VCaP (cell line): ENCODE results near the gene FNDC3B.

ENCODE experiments used
- H3K27ac ChIP-seq: fragments of 450-650 bp; 2 replicates; pipeline ENCODE4 v1.5.1; 2017
- TF ChIP-seq, protein P1 (sequence below): fragments of 450-650 bp; conservative IDR thresholded peaks from 2 replicates; pipeline ENCODE4 v1.5.1; 2017; ENCODE audit warnings: mild to moderate bottlenecking, moderate library complexity

FNDC3B gene

DNA sequence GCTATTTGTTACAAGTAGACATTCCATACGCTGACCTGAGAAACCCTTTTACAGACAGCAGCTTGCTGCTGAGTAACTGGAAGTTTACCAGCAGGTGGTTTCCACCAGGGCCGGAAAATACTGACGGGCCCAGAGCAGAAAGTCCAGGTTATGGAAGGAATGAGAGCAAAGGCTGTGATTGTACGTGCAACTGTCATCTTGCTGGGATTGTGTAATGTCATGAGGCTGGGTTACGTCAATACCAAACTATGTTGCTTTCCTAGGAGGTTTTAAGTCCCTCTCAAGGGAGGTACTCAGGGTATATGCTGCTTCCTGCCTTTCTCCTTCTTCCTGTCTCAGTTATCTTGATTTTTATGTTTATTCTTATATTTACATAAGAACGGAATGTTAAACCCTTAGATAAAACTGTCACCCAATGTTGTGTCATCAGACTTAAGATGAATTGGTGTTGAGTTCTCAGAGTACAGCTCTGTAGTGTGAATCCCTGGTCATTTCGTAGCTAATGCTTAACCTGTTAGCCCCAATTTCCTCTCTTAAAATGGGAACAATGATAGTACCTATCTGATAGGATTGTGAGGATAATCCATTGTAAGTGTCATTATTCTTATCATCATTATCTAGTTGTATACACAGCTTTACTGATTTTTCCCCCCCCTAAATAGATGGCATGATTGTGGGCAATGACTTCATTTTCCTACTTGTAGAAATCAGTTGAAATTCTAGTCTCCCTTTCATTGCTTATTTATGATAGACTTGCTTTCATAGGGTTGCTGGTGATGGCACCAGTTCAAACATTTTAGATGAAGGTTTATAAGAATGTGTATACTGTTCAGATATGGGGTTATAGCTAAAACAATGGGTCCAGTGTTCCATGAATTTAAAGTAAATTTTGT lies 101.4 kb downstream of the FNDC3B start:
- no peak overlapping the region for H3K27ac ChIP-seq
- TF ChIP-seq, protein P1, sequence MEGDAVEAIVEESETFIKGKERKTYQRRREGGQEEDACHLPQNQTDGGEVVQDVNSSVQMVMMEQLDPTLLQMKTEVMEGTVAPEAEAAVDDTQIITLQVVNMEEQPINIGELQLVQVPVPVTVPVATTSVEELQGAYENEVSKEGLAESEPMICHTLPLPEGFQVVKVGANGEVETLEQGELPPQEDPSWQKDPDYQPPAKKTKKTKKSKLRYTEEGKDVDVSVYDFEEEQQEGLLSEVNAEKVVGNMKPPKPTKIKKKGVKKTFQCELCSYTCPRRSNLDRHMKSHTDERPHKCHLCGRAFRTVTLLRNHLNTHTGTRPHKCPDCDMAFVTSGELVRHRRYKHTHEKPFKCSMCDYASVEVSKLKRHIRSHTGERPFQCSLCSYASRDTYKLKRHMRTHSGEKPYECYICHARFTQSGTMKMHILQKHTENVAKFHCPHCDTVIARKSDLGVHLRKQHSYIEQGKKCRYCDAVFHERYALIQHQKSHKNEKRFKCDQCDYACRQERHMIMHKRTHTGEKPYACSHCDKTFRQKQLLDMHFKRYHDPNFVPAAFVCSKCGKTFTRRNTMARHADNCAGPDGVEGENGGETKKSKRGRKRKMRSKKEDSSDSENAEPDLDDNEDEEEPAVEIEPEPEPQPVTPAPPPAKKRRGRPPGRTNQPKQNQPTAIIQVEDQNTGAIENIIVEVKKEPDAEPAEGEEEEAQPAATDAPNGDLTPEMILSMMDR = no peak

DNA sequence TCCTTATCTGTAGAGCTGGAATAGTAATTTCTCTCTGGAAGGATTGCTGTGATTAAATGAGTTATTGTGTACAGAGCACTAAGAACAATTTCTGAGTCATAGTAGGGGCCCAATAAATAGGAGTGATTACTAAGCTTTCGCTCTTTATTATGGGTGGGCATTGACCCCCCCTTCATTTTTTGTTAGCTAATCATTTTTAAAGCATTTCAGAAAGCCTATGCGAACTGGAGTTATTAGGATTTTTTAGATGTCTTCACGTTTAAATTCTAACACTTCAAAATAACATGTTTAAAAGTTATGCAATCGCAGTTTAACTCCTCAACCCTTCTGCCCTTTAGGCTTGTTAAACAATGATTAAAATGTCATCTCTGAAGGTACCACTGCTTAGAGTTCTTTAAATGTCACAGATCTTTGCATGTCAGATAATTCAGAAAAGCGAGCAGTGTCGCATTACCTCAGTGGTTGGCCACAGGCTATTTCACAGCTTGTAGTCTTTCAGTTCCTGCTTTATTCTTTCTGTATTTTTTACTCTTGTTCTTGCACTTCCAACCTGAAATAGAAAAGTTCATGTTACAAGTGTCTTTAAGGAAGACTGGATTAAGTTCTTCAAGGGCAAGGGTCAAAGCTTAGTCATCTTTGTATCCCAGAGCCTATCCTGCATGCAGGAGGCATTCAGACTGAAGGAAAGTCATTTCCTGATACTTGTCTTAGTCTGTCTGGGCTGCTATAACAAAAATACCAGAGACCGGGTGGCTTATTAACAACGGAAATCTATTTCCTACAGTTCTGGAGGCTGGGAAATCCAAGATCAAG lies 102.9 kb downstream of the FNDC3B start:
- TF ChIP-seq, protein P1 = no peak
- no peak overlapping the region for H3K27ac ChIP-seq

DNA sequence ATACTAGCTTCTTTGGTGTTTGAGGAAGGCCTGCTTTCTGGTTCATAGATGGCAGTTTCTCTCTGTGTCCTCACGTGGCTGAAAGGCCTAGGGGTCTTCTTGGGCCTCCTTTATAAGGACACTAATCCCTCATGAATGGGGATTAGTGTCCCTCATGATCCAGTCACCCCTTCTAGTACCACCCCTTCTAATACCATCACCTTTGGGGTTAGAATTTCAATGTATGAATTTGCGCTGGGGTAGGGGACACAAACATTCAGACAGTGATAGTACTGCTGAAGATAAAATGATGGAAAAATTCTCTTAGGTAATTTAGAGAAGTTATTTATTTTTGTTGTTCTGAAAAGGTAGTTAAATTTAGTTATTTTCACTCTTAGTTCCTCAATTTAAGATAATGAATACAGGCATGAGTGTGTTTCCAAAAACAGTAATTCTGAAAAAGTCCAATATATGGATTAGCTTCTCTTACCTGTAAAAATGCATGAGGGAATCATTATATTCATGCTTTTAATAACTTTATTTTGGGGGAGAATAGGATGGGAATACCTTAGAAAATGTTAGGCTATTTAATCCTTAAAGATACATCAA lies 103.6 kb downstream of the FNDC3B start:
- TF ChIP-seq, protein P1 = no peak
- H3K27ac ChIP-seq = no peak overlapping the region

DNA sequence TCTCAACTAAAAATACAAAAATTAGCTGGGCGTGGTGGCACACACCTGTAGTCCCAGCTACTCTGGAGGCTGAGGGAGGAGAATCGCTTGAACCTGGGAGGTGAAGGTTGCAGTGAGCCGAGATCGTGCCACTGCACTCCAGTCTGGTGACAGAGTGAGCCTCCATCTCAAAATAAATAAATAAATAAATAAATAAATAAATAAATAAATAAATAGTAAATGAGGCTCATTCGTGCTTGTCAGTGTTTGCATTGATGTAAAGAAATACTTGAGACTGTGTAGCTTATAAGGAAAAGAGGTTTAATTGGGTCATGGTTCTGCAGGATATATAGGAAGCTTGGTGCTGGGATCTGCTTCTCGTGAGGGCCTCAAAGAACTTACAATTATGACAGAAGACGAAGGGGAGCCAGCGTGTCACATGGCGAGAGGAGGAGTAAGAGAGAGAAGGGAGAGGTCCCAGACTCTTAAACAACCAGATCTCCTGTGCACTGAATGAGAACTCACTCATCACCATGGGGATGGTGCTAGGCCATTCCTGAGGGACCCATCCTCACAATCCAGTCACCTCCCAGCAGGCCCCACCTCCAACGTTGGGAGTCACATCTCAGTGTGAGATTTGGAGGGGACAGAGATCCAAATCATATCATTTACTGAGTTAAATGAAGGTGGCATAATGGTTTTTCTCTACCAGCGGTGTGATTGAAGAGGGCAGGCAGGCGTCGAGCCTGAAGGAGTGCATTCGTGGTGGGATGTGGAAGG lies 104.5 kb downstream of the FNDC3B start:
- TF ChIP-seq, protein P1 = no peak
- H3K27ac ChIP-seq = no peak overlapping the region

DNA sequence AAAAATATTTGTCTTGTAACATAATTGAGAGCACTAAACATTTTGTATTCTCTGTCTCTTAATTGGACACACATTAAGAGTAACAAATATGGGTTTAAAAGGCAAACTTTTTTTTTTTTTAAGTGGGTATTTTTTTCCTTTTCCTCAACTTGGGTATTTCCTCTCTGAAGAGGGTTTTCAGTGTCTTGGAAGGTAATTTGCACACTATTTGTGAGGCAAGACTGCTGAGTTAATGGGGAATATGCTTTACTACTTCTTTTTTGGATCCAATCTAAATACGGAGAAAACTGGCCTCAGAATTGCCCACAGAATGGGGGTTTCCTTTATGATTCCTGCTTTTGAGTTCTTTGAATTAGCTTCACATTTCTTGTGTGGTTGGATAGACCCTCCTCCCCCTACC lies 105.2 kb downstream of the FNDC3B start:
- TF ChIP-seq, protein P1 = no peak
- no peak overlapping the region for H3K27ac ChIP-seq

DNA sequence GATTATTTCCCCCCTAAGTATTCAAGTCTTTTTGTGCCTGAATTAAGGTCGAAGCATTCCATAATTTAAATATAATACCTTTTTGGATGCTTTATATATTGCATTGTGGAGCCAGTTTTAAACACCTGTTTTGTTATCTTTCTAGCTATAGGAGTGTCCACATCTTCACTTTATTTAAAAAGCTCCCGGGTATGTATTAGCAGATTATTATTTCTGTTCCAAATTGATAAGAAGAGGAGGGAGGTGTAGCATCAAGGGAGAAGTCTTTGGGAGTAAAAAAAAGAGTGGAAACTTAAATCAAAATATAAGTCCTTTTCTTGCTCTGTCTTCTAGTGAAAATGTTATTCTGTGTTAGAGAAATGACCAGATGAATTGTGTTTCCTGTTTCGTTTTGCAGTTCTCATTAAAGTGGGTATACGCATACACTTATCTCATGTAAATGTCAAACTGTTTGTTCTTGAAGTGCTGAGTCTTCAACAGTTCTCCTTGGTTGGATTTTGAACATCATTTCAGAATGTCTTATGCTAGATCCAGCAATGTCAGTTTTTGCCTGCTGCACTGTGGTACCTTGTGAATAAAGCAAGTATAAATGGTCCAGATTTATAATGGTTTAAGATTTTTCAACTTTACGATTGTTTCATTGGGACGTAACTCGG lies 105.8 kb downstream of the FNDC3B start:
- no peak overlapping the region for H3K27ac ChIP-seq
- TF ChIP-seq, protein P1 = no peak
